H9 (cell line): ENCODE results near the gene QPRT. TPM values are rescaled to one million over a fixed set of nuclear protein-coding genes. Genes with fewer than 3 reads are reported as not detected.
"Not testable (repeated sequence)": the region's sequence is repeated elsewhere in the genome, so short reads cannot be mapped to it uniquely, and the experiment has no call there.

Source experiments
- DNase-seq: peaks from one replicate; pipeline ENCODE4 v3.0.0-alpha.2; 2017
- H2AFZ ChIP-seq: one replicate; pipeline ENCODE4 v1.6.1; 2013; ENCODE audit warnings: mild to moderate bottlenecking, low read length, control low read depth, moderate library complexity
- H2AK5ac ChIP-seq: 2 replicates; pipeline ENCODE4 v1.6.1; 2013; ENCODE audit warnings: low read length, control low read depth, mixed read lengths; ENCODE audit not compliant: insufficient read length
- H2BK120ac ChIP-seq: one replicate; pipeline ENCODE4 v1.6.1; 2013; ENCODE audit warnings: low read depth, mild to moderate bottlenecking, low read length, control low read depth, inconsistent platforms; ENCODE audit not compliant: poor library complexity, severe bottlenecking
- H2BK12ac ChIP-seq: 2 replicates; pipeline ENCODE4 v1.6.1; 2013; ENCODE audit warnings: low read length, control low read depth, mixed read lengths, low read depth; ENCODE audit not compliant: insufficient read length
- H2BK15ac ChIP-seq: 2 replicates; pipeline ENCODE4 v1.6.1; 2013; ENCODE audit warnings: low read depth, low read length, control low read depth
- H2BK20ac ChIP-seq: one replicate; pipeline ENCODE4 v1.6.1; 2013; ENCODE audit warnings: low read depth, mild to moderate bottlenecking, low read length, control low read depth, inconsistent platforms; ENCODE audit not compliant: poor library complexity, severe bottlenecking
- H2BK5ac ChIP-seq: 2 replicates; pipeline ENCODE4 v1.6.1; 2013; ENCODE audit warnings: low read length, control low read depth, mixed read lengths; ENCODE audit not compliant: insufficient read length
- H3K14ac ChIP-seq: 2 replicates; pipeline ENCODE4 v1.6.1; 2013; ENCODE audit warnings: low read length, control low read depth; ENCODE audit not compliant: insufficient read depth
- H3K18ac ChIP-seq: 2 replicates; pipeline ENCODE4 v1.6.1; 2013; ENCODE audit warnings: low read depth, mild to moderate bottlenecking, mixed read lengths, low read length, control low read depth; ENCODE audit not compliant: insufficient read length
- H3K23ac ChIP-seq: 2 replicates; pipeline ENCODE4 v1.6.1; 2013; ENCODE audit warnings: low read length, control low read depth, mixed read lengths, low read depth; ENCODE audit not compliant: insufficient read length
- H3K23me2 ChIP-seq: 2 replicates; pipeline ENCODE4 v1.6.1; 2013; ENCODE audit warnings: low read depth, mild to moderate bottlenecking, mixed read lengths, low read length, control low read depth; ENCODE audit not compliant: insufficient read length, poor library complexity, severe bottlenecking
- H3K27ac ChIP-seq: 2 replicates; pipeline ENCODE4 v1.5.1; 2013; ENCODE audit warnings: low read length, control low read depth, mixed read lengths, low read depth; ENCODE audit not compliant: insufficient read length
- H3K27me3 ChIP-seq: 2 replicates; pipeline ENCODE4 v1.6.1; 2013; ENCODE audit warnings: low read length, control low read depth, inconsistent platforms; ENCODE audit not compliant: insufficient read depth
- H3K4ac ChIP-seq: 2 replicates; pipeline ENCODE4 v1.6.1; 2013; ENCODE audit warnings: low read depth, mild to moderate bottlenecking, control low read depth, inconsistent platforms, low read length, moderate library complexity
- H3K4me1 ChIP-seq: 2 replicates; pipeline ENCODE4 v1.6.1; 2013; ENCODE audit warnings: low read length, control low read depth, inconsistent platforms; ENCODE audit not compliant: insufficient read depth
- H3K4me2 ChIP-seq: 2 replicates; pipeline ENCODE4 v1.6.1; 2013; ENCODE audit warnings: low read length, control low read depth, mixed read lengths; ENCODE audit not compliant: insufficient read length, insufficient read depth
- H3K56ac ChIP-seq: 2 replicates; pipeline ENCODE4 v1.6.1; 2013; ENCODE audit warnings: low read depth, mild to moderate bottlenecking, mixed read lengths, low read length, control low read depth; ENCODE audit not compliant: insufficient read length
- H3K79me1 ChIP-seq: 2 replicates; pipeline ENCODE4 v1.6.1; 2013; ENCODE audit warnings: low read depth, mild to moderate bottlenecking, moderate library complexity, low read length, control low read depth, inconsistent platforms; ENCODE audit not compliant: insufficient read depth, poor library complexity, severe bottlenecking
- H3K79me2 ChIP-seq: 2 replicates; pipeline ENCODE4 v1.6.1; 2013; ENCODE audit warnings: low read length, control low read depth, inconsistent platforms; ENCODE audit not compliant: insufficient read depth
- H3K9ac ChIP-seq: 2 replicates; pipeline ENCODE4 v1.6.1; 2013; ENCODE audit warnings: low read length, control low read depth, mixed read lengths; ENCODE audit not compliant: insufficient read length; ENCODE audit errors: extremely low read depth
- H3K9me3 ChIP-seq: one replicate; pipeline ENCODE4 v1.6.1; 2013; ENCODE audit warnings: low read depth, low read length, inconsistent platforms; ENCODE audit not compliant: control insufficient read depth
- H3T11ph ChIP-seq: one replicate; pipeline ENCODE4 v1.6.1; 2013; ENCODE audit warnings: mild to moderate bottlenecking, low read length, control low read depth, inconsistent platforms
- H4K20me1 ChIP-seq: one replicate; pipeline ENCODE4 v1.6.1; 2013; ENCODE audit not compliant: control insufficient read depth, insufficient read length, insufficient read depth
- H4K5ac ChIP-seq: 2 replicates; pipeline ENCODE4 v1.6.1; 2013; ENCODE audit warnings: low read depth, mild to moderate bottlenecking, mixed read lengths, low read length, control low read depth; ENCODE audit not compliant: insufficient read length
- H4K8ac ChIP-seq: replicated peaks from 2 replicates; pipeline ENCODE4 v1.6.1; 2013; ENCODE audit warnings: low read length, control low read depth, mixed read lengths, low read depth; ENCODE audit not compliant: insufficient read length
- H4K91ac ChIP-seq: 2 replicates; pipeline ENCODE4 v1.6.1; 2013; ENCODE audit warnings: low read depth, mild to moderate bottlenecking, moderate library complexity, mixed read lengths, low read length, control low read depth; ENCODE audit not compliant: insufficient read length
- H3K27ac Mint-ChIP-seq, 3 experiments: 2 replicates in 2 of 3; 3 replicates in 1 of 3; pipeline ENCODE4 v1.8.0; 2020 to 2021; ENCODE audit warnings: mixed read lengths in 3 of 3, mild to moderate bottlenecking in 1 of 3, moderate library complexity in 1 of 3
- H3K27me3 Mint-ChIP-seq: 2 replicates; pipeline ENCODE4 v1.8.0; 2021; ENCODE audit warnings: low read depth, mild to moderate bottlenecking, moderate library complexity, mixed read lengths
- H3K36me3 Mint-ChIP-seq, 3 experiments: 2 replicates in 2 of 3; 3 replicates in 1 of 3; pipeline ENCODE4 v1.8.0; 2020 to 2021; ENCODE audit warnings: low read depth in 3 of 3, mixed read lengths in 3 of 3; ENCODE audit not compliant: insufficient read depth in 1 of 3
- H3K4me1 Mint-ChIP-seq, 2 experiments: 2 replicates each; pipeline ENCODE4 v1.8.0; 2020; ENCODE audit warnings: mixed read lengths in 2 of 2
- H3K4me3 Mint-ChIP-seq, 2 experiments: 2 replicates in 1 of 2; 3 replicates in 1 of 2; pipeline ENCODE4 v1.8.0; 2020 to 2021; ENCODE audit warnings: mild to moderate bottlenecking in 2 of 2, mixed read lengths in 2 of 2, moderate library complexity in 1 of 2
- H3K9me3 Mint-ChIP-seq, 2 experiments: 2 replicates in 1 of 2; 3 replicates in 1 of 2; pipeline ENCODE4 v1.8.0; 2020; ENCODE audit warnings: mild to moderate bottlenecking in 2 of 2, mixed read lengths in 2 of 2, moderate library complexity in 1 of 2
- WGBS: extraction: QIAGEN DNeasy Blood & Tissue Kit; methylation state at CpG from one replicate; pipeline ENCODE4 v1.1.7; 2013; ENCODE audit warnings: missing lambda C conversion rate, low lambda C conversion rate, mixed read lengths; ENCODE audit not compliant: insufficient read length; ENCODE audit errors: extremely low coverage; 5-methylcytosine and 5-hydroxymethylcytosine counted together
- total RNA-seq: library from RNA; stranded (reverse); gene quantifications from 2 replicates; pipeline ENCODE4 v1.2.1, GENCODE V29; 2021
- TF ChIP-seq, protein P1 (sequence below): fragments of 200-600 bp; sonication (generic); conservative IDR thresholded peaks from 3 replicates; pipeline ENCODE4 v1.8.0; 2021; ENCODE audit warnings: antibody characterized with exemption, mild to moderate bottlenecking

QPRT gene
- total RNA-seq, 1 experiment from 2014 or later, result 107 TPM

- H3K56ac ChIP-seq, result no peak overlapping the region
- H3K18ac ChIP-seq, result no peak overlapping the region
- no CpG with 5 or more reads among the region's 2 CpGs for WGBS
- peaks cover 29 to 32% of the 10 kb centered on the region in 2 experiments for H3K4me1 Mint-ChIP-seq
- no peak overlapping the region for H2AK5ac ChIP-seq
- H3T11ph ChIP-seq, result no peak overlapping the region
- H3K36me3 Mint-ChIP-seq, result peaks cover 0 to 3% (median 3%) of the 10 kb centered on the region in 3 experiments; a peak in 4 of 7 replicates
- no peak overlapping the region for H3K14ac ChIP-seq
- H3K4ac ChIP-seq, result no peak overlapping the region
- H3K27ac Mint-ChIP-seq, result no peak overlapping the region
- no peaks in the 10 kb centered on the region for H3K79me1 ChIP-seq
- H2BK20ac ChIP-seq, result no peak overlapping the region
- no peak overlapping the region for H3K23ac ChIP-seq
- no peak overlapping the region for H3K9ac ChIP-seq
- DNase-seq, result no peak
- no peaks in the 10 kb centered on the region for H3K9me3 ChIP-seq
- no peaks in the 10 kb centered on the region; the same call in 1 of the 2 replicates for H3K4me1 ChIP-seq
- H2BK5ac ChIP-seq, result no peak overlapping the region
- H3K27me3 ChIP-seq, result no peaks in the 10 kb centered on the region
- H3K4me2 ChIP-seq, result no peak overlapping the region
- TF ChIP-seq, protein P1, sequence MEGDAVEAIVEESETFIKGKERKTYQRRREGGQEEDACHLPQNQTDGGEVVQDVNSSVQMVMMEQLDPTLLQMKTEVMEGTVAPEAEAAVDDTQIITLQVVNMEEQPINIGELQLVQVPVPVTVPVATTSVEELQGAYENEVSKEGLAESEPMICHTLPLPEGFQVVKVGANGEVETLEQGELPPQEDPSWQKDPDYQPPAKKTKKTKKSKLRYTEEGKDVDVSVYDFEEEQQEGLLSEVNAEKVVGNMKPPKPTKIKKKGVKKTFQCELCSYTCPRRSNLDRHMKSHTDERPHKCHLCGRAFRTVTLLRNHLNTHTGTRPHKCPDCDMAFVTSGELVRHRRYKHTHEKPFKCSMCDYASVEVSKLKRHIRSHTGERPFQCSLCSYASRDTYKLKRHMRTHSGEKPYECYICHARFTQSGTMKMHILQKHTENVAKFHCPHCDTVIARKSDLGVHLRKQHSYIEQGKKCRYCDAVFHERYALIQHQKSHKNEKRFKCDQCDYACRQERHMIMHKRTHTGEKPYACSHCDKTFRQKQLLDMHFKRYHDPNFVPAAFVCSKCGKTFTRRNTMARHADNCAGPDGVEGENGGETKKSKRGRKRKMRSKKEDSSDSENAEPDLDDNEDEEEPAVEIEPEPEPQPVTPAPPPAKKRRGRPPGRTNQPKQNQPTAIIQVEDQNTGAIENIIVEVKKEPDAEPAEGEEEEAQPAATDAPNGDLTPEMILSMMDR, result no peak
- H3K9me3 Mint-ChIP-seq, result no peaks in the 10 kb centered on the region; a peak in 1 of 5 replicates
- H4K91ac ChIP-seq, result no peak overlapping the region
- peaks cover 3% of the 10 kb centered on the region for H3K23me2 ChIP-seq
- no peaks in the 10 kb centered on the region; the same call in 1 of the 2 replicates for H3K79me2 ChIP-seq
- H4K20me1 ChIP-seq, result no peaks in the 10 kb centered on the region
- no peak overlapping the region for H2BK120ac ChIP-seq
- H2BK12ac ChIP-seq, result no peak overlapping the region
- no peak overlapping the region for H2AFZ ChIP-seq
- H3K4me3 Mint-ChIP-seq, result no peak overlapping the region
- no peak overlapping the region for H2BK15ac ChIP-seq
- no peak overlapping the region for H4K5ac ChIP-seq
- no peak overlapping the region for H3K27ac ChIP-seq
- H3K27me3 Mint-ChIP-seq, result no peaks in the 10 kb centered on the region
- H4K8ac ChIP-seq, result no peak overlapping the region
Observed at GRCh38 chr16:29705030-29705429, 26.1 kb downstream of the QPRT start.

DNA sequence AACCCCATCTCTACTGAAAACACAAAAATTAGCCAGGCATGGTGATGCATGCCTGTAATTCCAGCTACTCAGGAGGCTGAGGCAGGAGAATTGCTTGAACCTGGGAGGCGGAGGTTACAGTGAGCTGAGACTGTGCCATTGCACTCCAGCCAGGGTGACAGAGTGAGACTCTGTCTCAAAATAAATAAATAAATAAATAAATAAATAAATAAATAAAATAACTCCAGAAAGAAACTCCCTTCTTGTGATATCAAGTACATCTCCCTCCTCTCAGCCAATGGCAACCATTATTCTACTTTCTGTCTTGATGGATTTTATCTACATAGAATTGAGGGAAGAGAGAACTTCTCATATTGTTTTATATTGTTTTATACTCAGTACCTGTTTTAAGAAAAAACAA, 28.2 kb downstream of the QPRT start:
- not testable (repeated sequence) for H3K9me3 Mint-ChIP-seq, H4K91ac ChIP-seq, H3K9ac ChIP-seq, H2AFZ ChIP-seq, H3K18ac ChIP-seq, H3K4me2 ChIP-seq, H3K23ac ChIP-seq, H4K8ac ChIP-seq, H3K4me3 Mint-ChIP-seq, H2BK20ac ChIP-seq, H3K27ac ChIP-seq, H3K27ac Mint-ChIP-seq, H3K27me3 Mint-ChIP-seq, H2BK12ac ChIP-seq, H3K56ac ChIP-seq, H3K14ac ChIP-seq, H2BK5ac ChIP-seq, H3K9me3 ChIP-seq, H3T11ph ChIP-seq, H4K5ac ChIP-seq, H2AK5ac ChIP-seq, H2BK15ac ChIP-seq, H3K4ac ChIP-seq, H3K79me1 ChIP-seq, H2BK120ac ChIP-seq, DNase-seq, H3K79me2 ChIP-seq, H4K20me1 ChIP-seq, H3K4me1 ChIP-seq, H3K27me3 ChIP-seq
- no CpG with 5 or more reads among the region's 1 CpG for WGBS
- peaks cover 31 to 36% of the 10 kb centered on the region in 2 experiments for H3K4me1 Mint-ChIP-seq
- H3K36me3 Mint-ChIP-seq, result peaks cover 14 to 23% (median 17%) of the 10 kb centered on the region in 3 experiments; a peak in 6 of 7 replicates
- peaks cover 11% of the 10 kb centered on the region for H3K23me2 ChIP-seq
